GM18526 (cell line): ENCODE results near the gene FAM50A.

Source experiments
- POLR2A ChIP-seq: IDR thresholded peaks from 3 replicates; pipeline ENCODE4 v1.6.1; 2011; ENCODE audit not compliant: insufficient read length; ENCODE audit errors: extremely low read depth

Gene FAM50A

DNA sequence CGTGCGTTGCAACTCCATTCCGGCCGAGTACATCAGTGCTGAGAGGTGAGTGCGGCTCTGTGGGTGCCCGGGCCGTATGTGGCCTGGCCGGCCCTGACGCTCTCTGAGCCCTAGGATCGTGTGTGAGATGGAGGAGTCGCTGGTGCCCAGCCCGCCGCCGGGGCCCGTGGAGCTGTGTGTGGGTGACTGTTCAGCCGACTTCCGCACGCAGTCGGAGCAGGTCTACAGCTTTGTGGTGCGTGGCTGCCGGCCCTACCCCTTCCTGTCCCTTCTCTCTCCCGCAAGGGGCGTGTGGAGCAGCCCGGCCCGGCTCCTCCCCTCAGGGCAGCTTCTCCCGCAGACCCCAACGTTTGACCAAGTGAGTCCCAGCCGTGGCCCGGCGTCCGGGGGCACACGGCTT lies 22.1 kb downstream of the FAM50A start:
- TF ChIP-seq POLR2A: no peak

DNA sequence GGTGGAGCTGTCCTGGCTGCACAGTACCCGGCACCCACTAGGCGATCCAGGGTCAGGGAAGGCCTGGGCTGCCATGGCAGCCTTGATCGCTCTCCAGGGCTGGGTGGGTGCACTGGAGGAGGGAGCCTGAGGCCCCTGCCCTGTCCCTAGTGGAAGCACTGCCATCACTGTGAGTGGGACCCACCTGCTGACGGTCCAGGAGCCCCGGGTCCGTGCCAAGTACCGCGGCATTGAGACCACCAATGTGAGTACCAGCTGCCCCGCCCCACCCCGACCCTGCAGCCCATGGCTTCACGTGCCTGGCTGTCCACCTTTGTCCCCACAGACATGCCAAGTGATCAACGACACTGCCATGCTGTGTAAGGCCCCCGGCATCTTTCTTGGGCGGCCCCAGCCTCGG lies 23.0 kb downstream of the FAM50A start:
- TF ChIP-seq POLR2A: no peak

DNA sequence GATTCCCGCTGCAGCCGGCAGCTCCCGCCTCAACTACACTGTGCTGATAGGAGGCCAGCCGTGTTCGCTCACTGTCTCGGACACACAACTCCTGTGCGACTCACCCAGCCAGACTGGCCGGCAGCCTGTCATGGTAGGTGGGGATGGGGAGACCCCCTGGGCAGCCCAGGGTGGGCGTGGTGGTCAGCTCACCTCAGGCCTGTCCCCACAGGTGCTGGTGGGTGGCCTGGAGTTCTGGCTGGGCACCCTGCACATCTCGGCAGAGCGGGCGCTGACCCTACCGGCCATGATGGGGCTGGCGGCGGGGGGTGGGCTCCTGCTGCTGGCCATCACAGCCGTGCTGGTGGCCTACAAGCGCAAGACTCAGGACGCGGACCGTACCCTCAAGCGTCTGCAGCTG lies 23.6 kb downstream of the FAM50A start:
- no peak for TF ChIP-seq POLR2A

DNA sequence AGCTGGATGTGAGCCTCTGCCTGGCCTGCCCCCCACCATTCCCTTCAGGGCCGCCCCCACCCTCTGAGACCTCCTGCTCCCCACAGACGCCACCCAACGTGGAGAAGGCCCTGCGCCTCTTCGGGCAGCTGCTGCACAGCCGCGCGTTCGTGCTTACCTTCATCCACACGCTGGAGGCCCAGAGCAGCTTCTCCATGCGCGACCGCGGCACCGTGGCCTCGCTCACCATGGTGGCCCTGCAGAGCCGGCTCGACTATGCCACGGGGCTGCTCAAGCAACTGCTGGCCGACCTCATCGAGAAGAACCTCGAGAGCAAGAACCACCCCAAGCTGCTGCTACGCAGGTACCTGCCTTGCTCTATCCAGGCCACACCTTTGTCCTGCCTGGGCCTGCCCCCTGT lies 24.3 kb downstream of the FAM50A start:
- TF ChIP-seq POLR2A: no peak

DNA sequence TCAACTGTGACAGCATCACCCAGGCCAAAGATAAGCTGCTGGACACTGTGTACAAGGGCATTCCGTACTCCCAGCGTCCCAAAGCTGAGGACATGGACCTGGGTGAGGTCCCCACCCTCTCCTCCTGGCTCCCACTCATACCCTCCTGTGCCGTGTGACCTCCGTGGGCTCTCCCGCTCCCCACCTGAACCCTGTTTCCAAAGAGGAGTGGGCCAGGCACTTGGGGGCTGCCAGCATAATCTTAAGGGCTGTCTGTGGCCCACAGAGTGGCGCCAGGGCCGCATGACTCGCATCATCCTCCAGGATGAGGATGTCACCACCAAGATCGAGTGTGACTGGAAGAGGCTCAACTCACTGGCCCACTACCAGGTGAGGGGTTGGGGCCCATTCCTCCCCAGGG lies 25.2 kb downstream of the FAM50A start:
- no peak for TF ChIP-seq POLR2A

DNA sequence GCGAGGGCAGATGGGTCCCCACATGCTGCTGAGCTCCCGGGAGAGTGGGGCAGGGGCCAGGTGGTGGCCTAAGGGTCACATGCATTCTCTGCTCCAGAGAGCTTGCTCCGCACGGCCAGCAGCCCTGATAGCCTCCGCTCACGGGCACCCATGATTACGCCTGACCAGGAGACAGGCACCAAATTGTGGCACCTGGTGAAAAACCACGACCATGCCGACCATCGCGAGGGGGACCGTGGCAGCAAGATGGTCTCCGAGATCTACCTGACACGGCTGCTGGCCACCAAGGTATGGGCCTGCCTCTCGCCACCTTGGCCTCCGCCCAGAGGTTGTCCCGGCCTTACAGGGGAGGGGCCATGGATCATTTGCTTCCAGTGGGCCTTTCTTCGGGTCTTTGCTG lies 25.9 kb downstream of the FAM50A start:
- TF ChIP-seq POLR2A: no peak

DNA sequence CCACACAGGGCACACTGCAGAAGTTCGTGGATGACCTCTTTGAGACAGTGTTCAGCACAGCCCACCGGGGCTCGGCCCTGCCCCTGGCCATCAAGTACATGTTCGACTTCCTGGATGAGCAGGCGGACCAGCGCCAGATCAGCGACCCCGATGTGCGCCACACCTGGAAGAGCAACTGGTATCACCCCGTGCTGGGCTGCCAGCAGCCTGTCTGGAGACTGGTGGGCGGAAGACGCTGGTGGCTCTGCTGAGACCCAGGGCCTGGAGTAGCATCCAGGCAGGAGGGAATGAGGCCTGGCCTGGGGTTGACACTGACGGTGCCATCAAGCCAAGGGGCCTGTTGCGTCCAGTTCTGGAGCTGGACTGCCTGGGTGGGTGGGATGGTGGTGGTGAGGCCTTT lies 26.5 kb downstream of the FAM50A start:
- no peak for TF ChIP-seq POLR2A

DNA sequence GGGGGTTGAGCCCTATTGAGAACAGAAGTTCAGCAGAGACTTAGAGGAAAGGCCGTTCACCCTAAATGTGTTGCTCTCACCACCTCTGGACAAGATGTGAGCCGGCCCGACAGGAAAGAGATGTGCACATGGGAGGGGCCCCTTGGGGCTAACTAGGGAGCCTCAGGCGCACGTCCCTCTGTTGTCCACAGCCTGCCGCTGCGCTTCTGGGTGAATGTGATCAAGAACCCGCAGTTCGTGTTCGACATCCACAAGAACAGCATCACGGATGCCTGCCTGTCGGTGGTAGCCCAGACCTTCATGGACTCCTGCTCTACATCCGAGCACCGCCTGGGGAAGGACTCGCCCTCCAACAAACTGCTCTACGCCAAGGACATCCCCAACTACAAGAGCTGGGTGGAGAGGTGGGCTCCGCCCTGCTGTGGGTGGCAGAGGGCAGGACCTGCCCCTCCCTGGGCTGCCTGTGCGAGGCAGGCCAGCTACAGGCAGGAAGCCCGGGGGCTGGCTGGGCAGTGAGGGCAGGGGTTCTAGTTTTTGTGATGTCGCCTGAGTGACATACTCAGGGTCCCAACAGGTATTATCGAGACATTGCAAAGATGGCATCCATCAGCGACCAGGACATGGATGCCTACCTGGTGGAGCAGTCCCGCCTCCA lies 27.1 kb downstream of the FAM50A start:
- no peak for TF ChIP-seq POLR2A

DNA sequence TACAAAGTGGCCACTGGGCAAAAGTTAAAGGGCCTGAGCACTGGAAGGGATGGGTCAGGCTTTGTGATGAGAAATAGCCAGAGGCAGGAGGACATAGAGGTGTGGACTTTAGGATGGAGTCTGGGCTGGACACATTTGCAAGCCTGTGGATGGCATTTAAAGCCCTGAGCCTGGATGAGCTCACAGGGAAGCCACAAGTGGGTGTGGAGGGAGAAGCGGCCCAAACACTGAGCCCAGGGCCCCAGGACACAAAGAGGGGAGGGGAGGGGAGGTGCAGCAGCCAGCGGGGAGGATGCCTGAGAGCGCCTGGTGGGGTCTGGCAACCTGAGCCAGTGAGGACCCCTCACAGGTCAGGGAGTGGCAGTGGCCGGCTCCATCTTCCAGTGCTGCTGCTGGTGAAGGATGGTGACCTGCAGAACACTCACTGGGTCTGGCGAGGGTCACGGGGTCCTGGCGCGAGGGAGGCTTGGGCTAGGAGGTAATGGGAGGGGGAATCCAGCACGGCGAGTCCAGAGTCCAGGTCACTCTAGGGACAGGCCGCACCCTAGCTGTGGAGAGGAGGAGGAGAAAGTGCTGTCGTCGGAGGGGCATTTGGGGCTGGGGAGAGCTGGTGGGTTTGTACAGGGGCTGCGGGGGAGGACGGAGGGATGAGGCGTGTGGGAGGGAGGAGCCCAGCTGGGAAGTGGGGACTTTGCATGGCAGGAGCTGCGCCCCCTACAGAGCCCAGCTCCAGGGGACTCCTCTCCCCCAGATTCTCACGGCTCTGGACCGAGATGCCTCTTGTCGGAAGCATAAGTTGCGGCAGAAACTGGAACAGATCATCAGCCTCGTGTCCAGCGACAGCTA lies 28.1 kb downstream of the FAM50A start:
- TF ChIP-seq POLR2A: no peak

DNA sequence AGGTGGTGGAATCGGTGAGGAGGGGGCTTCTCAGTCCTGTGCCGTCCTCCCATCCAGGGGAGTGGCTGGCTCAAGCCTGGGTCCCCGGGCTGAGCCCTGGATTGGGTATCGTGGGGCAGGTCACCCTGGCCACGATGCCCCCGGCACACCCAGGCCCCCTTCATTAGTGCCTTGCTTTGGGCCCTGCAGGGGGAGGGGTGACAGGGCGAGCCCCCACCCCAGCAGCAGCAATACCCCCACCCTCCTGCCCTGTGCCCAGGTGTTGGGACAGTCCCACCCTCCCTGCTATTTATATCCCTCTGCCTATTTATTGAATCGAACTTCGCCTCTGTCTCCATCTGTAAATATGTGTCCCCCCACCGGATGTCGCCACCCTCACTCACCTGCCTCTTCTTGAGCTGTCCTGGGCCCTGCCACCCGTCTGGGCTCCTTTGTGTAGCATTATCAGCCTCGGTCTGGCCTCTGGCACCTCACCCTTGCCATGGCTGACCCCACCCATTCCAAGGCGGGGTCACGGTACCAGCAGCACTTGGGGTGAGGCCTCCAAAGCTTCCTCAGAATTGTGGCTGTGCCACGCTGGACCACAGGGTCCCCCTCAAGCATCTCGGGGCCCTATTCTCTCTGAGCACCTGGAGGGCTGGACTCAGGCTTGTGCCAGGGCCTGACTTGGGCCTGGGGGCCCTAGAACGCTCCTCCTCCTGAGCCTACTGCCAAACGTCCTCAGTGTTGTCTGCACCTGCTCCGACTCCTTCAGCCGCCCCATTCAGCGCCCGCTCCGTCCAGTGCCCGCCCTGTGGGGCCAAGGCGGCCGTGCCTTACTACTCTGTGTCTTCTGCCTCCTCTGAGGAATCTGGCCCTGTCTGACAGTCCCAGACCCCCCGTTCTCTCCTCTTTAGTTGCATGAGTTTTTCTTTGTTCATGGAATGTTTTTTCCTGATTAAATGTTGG lies 29.0 kb downstream of the FAM50A start:
- TF ChIP-seq POLR2A: no peak

DNA sequence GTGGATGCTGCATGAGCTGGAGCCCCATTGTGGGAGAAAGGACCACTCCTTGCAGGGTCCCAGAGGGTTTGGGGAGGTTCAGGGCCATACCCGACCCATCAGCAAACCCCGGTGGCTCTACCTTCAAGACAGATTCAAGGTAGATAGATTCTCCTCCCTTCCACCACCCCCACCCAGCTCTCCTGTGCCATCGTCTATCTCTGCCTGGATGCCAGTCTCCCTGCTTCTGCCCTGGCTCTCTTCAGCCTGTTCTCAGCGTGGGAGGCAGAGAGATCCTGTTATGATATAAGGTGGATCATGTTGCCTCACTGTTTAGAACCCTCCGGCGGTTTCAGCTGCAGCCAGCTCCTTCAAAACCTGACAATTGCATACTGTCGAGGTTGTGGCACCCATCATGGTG lies 29.7 kb downstream of the FAM50A start:
- no peak for TF ChIP-seq POLR2A

DNA sequence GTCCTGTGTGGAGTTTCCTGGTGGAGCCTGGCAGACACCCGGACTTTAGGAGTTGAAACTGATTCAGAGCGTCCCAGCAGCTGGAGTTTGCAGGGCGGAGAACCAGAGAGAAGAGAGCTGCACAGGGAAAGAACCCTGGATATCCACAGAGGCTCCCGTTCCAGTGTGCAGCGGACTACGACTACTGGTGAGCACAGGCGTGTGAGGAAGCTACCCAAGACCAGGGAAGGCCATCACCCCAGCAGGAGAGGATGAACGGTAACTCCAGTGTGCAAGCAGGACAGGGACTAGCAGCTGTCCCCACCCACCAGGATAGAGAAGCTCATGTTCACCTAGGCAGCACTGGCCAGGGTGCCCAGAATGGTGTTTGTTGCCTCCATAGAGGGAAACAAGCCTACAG lies 32.9 kb downstream of the FAM50A start:
- no peak for TF ChIP-seq POLR2A

DNA sequence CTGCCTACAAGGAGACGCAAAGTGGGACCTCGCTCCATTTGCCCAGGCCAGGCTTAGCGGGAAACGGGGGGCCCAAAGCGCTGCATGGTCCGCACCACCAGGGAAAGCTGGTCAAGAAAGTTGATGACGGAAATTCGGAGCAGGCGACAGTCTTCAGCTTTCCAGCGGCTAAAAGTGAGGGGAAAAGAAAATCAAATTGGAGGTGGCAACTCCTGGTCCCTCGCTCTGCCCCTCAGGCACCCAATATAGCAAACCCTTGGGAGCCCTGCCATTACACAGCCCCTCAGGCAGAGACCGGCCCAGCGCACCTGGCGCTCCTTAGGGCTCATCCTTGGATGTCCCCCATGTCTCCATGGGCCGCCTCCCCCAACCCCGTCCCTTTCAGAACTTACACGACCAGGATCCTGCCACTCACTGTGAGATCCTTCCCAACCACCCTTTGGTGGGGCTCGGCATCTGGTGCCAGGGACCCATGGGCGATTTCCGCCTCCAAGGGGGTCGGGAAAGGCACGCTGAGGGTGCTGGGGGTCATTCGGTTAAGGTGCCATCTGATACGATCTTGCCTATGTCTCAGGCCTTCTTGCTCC lies 34.0 kb downstream of the FAM50A start:
- no peak for TF ChIP-seq POLR2A

DNA sequence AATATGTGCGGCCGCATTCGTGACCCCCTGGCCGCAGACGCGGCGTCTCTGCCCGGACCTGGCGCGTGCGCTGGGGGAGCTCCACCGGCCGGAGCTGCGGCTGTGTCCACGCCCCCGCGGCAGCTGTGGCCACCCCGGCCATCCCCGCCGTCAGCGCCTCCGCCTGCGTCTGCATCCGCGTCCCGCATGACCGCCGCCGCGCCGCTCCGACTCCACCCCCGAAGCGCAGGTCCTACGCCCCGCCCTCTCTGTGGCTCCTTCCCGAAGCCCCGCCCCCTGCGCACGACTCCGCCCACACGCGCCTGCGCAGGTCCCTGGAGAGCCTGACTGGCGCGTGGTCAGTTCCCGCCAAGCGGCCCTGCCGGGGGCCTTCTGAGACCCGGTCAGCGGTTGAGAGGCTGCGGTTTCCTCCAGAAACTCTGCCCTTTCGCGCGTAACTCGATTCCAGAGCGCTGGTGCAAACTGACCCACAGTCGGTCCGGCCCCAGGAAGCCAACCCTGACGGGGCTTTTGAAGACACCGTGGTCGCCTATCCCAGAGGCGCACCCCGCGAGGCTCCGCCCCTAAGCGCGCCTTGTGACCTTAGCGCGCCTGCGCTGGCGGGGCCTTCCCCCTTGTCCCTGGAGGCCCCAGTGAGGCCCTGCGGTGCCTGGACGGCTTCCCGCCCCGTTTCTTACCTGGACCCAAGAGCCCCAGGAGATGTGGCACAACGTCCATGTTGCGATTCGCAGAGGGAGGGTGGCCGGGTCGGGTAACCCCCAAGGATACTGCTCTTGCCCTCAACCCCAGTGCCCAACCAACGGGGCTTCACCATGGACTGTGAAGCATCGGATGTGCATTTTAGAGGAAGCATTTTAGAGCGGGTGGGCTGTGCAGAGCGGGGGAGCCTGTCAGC lies 35.0 kb downstream of the FAM50A start, which contains the start of gene LAGE3:
TSS of gene LAGE3 (minus strand) at position 554 of the 895 bp plus-strand sequence. CDS start at position 188, 366 bp downstream.
- peak; percentile 67 for TF ChIP-seq POLR2A
